Keratinocyte (primary cell): Measurements from ENCODE around the gene CHCHD5. TPM values are rescaled to one million over a fixed set of nuclear protein-coding genes. Genes with fewer than 3 reads are reported as not detected.
"Not testable (repeated sequence)": the region's sequence is repeated elsewhere in the genome, so short reads cannot be mapped to it uniquely, and the experiment has no call there.

ENCODE experiments used
- DNase-seq: peaks from one replicate; pipeline ENCODE4 v3.0.0-alpha.2; 2011; ENCODE audit warnings: low read depth, missing footprints, low spot score
- FAIRE-seq: peaks from 2 replicates; lab custom pipeline; 2011; peaks lifted over from hg19 to GRCh38; lab: Jason Lieb, UNC
- H2AFZ ChIP-seq: 2 replicates; pipeline ENCODE4 v1.6.0; 2012; ENCODE audit warnings: low read length, control low read depth, inconsistent platforms; ENCODE audit not compliant: control insufficient read depth
- H3K27ac ChIP-seq: 2 replicates; pipeline ENCODE4 v1.5.1; 2011; ENCODE audit warnings: low read length; ENCODE audit not compliant: control insufficient read depth, insufficient read depth
- H3K27me3 ChIP-seq: 3 replicates; pipeline ENCODE4 v1.6.0; 2011; ENCODE audit warnings: low read length; ENCODE audit not compliant: control insufficient read depth, insufficient read depth; ENCODE audit errors: extremely low read depth
- H3K36me3 ChIP-seq, 2 experiments: 2 replicates in 1 of 2; 3 replicates in 1 of 2; pipeline ENCODE4 v1.5.1; 2011; ENCODE audit warnings: low read length in 2 of 2, mild to moderate bottlenecking in 1 of 2; ENCODE audit not compliant: control insufficient read depth in 2 of 2, insufficient read depth in 2 of 2; ENCODE audit errors: extremely low read depth in 1 of 2
- H3K4me1 ChIP-seq: 3 replicates; pipeline ENCODE4 v1.5.1; 2011; ENCODE audit warnings: low read length; ENCODE audit not compliant: control insufficient read depth, insufficient read depth; ENCODE audit errors: extremely low read depth
- H3K4me2 ChIP-seq: 3 replicates; pipeline ENCODE4 v1.6.0; 2011; ENCODE audit warnings: low read depth, low read length; ENCODE audit not compliant: control insufficient read depth, insufficient read depth; ENCODE audit errors: extremely low read depth
- H3K4me3 ChIP-seq, 3 experiments: fragments of 200-600 bp in 1 of 3; sonication (generic) in 1 of 3; 2 replicates in 2 of 3; 3 replicates in 1 of 3; pipeline ENCODE4 v1.5.1; 2011 to 2016; ENCODE audit warnings: low read length in 3 of 3, mild to moderate bottlenecking in 3 of 3, control low read depth in 2 of 3, inconsistent platforms in 1 of 3, low read depth in 1 of 3, mixed read lengths in 1 of 3, mixed run types in 1 of 3, moderate library complexity in 1 of 3; ENCODE audit not compliant: control insufficient read depth in 2 of 3, insufficient read depth in 2 of 3; ENCODE audit errors: extremely low read depth in 1 of 3
- H3K79me2 ChIP-seq: 2 replicates; pipeline ENCODE4 v1.6.0; 2012; ENCODE audit warnings: low read length; ENCODE audit not compliant: control insufficient read depth, insufficient read depth
- H3K9ac ChIP-seq: 3 replicates; pipeline ENCODE4 v1.6.0; 2011; ENCODE audit warnings: low read length; ENCODE audit not compliant: control insufficient read depth, insufficient read depth; ENCODE audit errors: extremely low read depth
- H3K9me1 ChIP-seq: 3 replicates; pipeline ENCODE4 v1.6.0; 2011; ENCODE audit warnings: low read length; ENCODE audit not compliant: control insufficient read depth, insufficient read depth; ENCODE audit errors: extremely low read depth
- H3K9me3 ChIP-seq: 2 replicates; pipeline ENCODE4 v1.5.1; 2012; ENCODE audit warnings: low read depth, low read length; ENCODE audit not compliant: control insufficient read depth
- H4K20me1 ChIP-seq: 3 replicates; pipeline ENCODE4 v1.6.0; 2011; ENCODE audit warnings: low read length; ENCODE audit not compliant: control insufficient read depth, insufficient read depth; ENCODE audit errors: extremely low read depth
- EZH2 ChIP-seq: IDR thresholded peaks from one replicate; pipeline ENCODE4 v1.6.1; 2012; ENCODE audit warnings: inconsistent platforms, mild to moderate bottlenecking, low read length, moderate library complexity
- dilution Hi-C: fragments of 300-500 bp; cut with MboI; formaldehyde crosslinking; loops from one replicate; pipeline ENCODE4 v1.7.0; 2020; ENCODE audit warnings: low sequenced_read_pairs; ENCODE audit not compliant: extremely low pct_ligation_motif_present
- polyA plus RNA-seq, 5 experiments: library from polyadenylated mRNA; depleted of rRNA in 3 of 5; stranded (reverse) in 3 of 5; stranded (forward) in 1 of 5; unstranded in 1 of 5; fragments of >200 nt; gene quantifications; 1 replicate in 1 of 5; 2 replicates in 3 of 5; 3 replicates in 1 of 5; pipeline versions ENCODE4 v1.2.1 to v1.2.3, GENCODE V29; 2011 to 2012; ENCODE audit warnings: missing spikeins in 2 of 5, low read depth in 1 of 5, low replicate concordance in 1 of 5
- TF ChIP-seq, protein P1 (sequence below), 3 experiments: IDR thresholded peaks in 1 of 3; conservative IDR thresholded peaks in 1 of 3; optimal IDR thresholded peaks in 1 of 3; 2 replicates in 2 of 3; 3 replicates in 1 of 3; pipeline versions ENCODE3 to v1.5.1; 2011; ENCODE audit warnings: low read length in 3 of 3, mild to moderate bottlenecking in 3 of 3, moderate library complexity in 2 of 3, control low read depth in 1 of 3, inconsistent platforms in 1 of 3; ENCODE audit not compliant: insufficient read depth in 2 of 3; ENCODE audit errors: extremely low read depth in 1 of 3

CHCHD5 gene
- polyA plus RNA-seq, 1 donor (not counting 4 experiments of a cell fraction or from before 2014, with no cell fraction given): 17.6 TPM

DNA sequence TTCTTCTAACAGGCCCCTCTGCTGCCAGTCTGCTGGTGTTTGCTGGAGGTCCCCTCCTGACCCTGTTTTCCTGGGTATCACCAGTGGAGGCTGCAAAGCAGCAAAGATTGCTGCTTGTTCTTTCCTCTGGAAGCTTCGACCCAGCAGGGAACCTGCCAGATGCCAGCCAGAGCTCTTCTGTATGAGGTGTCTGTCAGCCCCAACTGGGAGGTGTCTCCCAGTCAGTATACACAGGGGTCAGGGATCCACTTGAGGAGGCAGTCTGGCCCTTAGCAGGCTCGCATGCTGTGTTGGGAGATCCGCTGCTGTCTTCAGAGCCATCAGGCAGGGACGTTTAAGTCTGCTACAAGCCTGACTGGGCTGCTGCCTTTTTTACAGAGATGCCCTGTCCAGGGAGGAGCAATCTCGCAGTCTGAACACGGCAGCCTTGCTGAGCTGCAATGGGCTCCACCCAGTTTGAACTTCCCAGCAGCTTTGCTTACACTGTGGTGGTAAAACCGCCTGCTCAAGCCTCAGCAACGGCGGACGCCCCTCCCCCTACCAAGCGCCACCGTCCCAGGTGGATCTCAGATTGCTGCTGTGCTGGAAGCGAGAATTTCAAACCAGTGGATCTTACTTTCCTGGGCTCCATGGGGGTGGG is 29.9 kb downstream of the CHCHD5 start:
- Histone ChIP-seq H3K4me3 (no peak overlapping the region), H4K20me1 (no peaks in the 10 kb centered on the region), H3K79me2 (no peaks in the 10 kb centered on the region), H3K9me3 (no peaks in the 10 kb centered on the region), H3K36me3 (no peaks in the 10 kb centered on the region), H3K27ac (no peak overlapping the region), H3K4me2 (no peak overlapping the region), H2AFZ (no peak overlapping the region), H3K4me1 (no peaks in the 10 kb centered on the region), H3K27me3 (no peaks in the 10 kb centered on the region), H3K9ac (no peak overlapping the region), H3K9me1 (no peaks in the 10 kb centered on the region)
- no peak for DNase-seq
- dilution Hi-C loops: no loop called here
- FAIRE-seq: no peak
- TF ChIP-seq, protein P1, sequence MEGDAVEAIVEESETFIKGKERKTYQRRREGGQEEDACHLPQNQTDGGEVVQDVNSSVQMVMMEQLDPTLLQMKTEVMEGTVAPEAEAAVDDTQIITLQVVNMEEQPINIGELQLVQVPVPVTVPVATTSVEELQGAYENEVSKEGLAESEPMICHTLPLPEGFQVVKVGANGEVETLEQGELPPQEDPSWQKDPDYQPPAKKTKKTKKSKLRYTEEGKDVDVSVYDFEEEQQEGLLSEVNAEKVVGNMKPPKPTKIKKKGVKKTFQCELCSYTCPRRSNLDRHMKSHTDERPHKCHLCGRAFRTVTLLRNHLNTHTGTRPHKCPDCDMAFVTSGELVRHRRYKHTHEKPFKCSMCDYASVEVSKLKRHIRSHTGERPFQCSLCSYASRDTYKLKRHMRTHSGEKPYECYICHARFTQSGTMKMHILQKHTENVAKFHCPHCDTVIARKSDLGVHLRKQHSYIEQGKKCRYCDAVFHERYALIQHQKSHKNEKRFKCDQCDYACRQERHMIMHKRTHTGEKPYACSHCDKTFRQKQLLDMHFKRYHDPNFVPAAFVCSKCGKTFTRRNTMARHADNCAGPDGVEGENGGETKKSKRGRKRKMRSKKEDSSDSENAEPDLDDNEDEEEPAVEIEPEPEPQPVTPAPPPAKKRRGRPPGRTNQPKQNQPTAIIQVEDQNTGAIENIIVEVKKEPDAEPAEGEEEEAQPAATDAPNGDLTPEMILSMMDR (optimal IDR thresholded peaks at IDR 0.05 in 1 of 3, IDR thresholded peaks at IDR 0.05 in 1 of 3, conservative IDR thresholded peaks at IDR 0.05 in 1 of 3; ENCODE audit: extremely low read depth in 1 of 3, insufficient read depth in 2 of 3, low read length in 3 of 3): no peak
- TF ChIP-seq EZH2: no peak

DNA sequence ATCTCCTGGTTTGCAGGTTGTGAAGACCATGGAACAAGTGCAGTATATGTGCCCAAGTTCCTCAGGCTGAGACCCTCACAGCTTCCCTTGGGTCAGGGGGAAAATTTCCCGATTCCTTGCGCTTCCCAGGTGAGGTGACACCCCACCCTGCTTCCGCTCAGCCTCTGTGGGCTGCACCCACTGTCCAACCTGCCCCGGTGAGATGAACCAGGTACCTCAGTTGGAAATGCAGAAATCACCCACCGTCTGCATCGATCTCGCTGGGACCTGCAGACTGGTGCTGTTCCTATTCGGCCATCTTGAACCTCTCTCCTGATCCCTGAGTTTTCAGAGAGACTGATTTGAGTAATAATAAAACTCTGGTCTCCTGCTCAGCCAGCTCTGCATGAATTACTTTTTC is 30.6 kb downstream of the CHCHD5 start:
- dilution Hi-C loops: no loop called here
- no peak for DNase-seq
- Histone ChIP-seq H3K9ac (no peak overlapping the region), H4K20me1 (no peaks in the 10 kb centered on the region), H3K27ac (no peak overlapping the region), H3K9me1 (no peaks in the 10 kb centered on the region), H3K27me3 (no peaks in the 10 kb centered on the region), H3K4me1 (no peaks in the 10 kb centered on the region), H2AFZ (no peak overlapping the region), H3K4me2 (no peak overlapping the region), H3K36me3 (no peaks in the 10 kb centered on the region), H3K79me2 (no peaks in the 10 kb centered on the region), H3K9me3 (no peaks in the 10 kb centered on the region), H3K4me3 (no peak overlapping the region)
- no peak for FAIRE-seq
- TF ChIP-seq, protein P1 (optimal IDR thresholded peaks at IDR 0.05 in 1 of 3, IDR thresholded peaks at IDR 0.05 in 1 of 3, conservative IDR thresholded peaks at IDR 0.05 in 1 of 3; ENCODE audit: extremely low read depth in 1 of 3, insufficient read depth in 2 of 3, low read length in 3 of 3): no peak
- no peak for TF ChIP-seq EZH2

DNA sequence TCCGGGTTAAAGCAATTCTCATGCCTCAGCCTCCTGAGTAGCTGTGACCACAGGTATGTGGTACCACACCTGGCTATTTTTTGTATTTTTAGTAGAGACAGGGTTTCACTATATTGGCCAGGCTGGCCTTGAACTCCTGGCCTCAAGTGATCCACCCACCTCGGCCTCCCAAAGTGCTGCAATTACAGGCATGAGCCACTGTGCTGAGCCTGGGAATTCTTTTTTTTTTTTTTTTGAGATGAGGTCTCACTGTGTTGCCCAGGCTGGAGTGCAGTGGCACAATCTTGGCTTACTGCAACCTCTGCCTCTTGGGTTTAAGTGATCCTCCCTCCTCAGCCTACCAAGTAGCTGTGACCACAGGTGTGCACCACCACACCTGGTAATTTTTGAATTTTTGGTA is 31.4 kb downstream of the CHCHD5 start:
- H4K20me1 ChIP-seq, H3K9me1 ChIP-seq, FAIRE-seq, H3K36me3 ChIP-seq, H3K9me3 ChIP-seq, H3K27ac ChIP-seq, DNase-seq, H3K27me3 ChIP-seq, dilution Hi-C loops, H3K79me2 ChIP-seq, H2AFZ ChIP-seq, H3K4me1 ChIP-seq, H3K4me2 ChIP-seq, H3K9ac ChIP-seq, H3K4me3 ChIP-seq: not testable (repeated sequence)
